Stimulated activated CD8-positive, alpha-beta memory T cell treated with anti-CD3 and anti-CD28 coated beads, Interleukin-2, amount 100 ng/mL, for 1 hour (primary cell): ENCODE data around the gene SLC39A6.
"Not testable (repeated sequence)": the region's sequence is repeated elsewhere in the genome, so short reads cannot be mapped to it uniquely, and the experiment has no call there.

ENCODE experiments used
- DNase-seq, 2 donors: peaks; one replicate each; pipeline ENCODE4 v3.0.0-alpha.2; 2020; ENCODE audit warnings: low read depth in 2 of 2

SLC39A6 gene

DNA sequence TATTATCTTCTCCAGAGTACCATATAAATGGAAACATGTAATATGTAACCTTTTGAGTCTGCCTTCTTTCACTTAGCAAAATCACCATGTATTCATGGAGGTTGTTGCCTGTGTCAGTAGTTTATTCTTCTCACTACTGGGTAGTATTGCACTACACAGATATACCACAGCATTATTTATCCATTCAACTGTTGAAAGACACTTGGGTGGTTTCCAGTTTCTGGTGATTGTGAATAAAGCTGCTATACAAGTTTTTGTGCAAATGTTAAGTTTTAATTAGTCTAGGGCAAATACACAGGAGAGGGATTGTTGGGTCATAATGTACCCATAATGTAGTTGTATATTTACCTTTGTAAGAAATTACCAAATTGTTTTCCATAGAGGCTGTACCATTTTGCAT lies 32.2 kb downstream of the SLC39A6 start:
- DNase-seq: no peak

DNA sequence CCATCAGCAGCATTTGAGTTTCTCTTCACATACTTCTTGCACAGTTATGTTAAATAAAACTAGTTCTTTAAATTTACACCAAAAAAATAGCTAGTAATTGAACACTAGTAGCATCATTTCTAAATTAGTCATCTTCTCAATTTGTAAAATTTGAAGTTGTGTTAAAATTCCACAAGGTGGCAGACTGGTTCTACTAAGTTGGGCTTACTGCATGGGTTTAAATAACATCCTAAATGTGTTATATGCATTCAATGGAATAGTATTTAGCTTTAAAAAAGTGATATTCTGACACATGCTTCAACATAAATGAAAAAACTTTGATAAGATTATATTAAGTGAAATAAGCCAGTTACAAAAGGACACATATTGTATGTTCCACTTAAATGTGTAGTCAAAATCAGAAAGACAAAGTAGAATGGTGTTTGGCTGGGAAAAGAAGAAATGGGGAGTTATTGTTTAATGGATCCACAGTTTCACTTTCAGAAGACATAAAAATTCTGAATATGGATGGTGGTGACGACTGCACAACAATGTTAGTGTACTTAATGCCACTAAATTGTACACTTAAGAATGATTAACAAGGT lies 33.1 kb downstream of the SLC39A6 start:
- DNase-seq: no peak

DNA sequence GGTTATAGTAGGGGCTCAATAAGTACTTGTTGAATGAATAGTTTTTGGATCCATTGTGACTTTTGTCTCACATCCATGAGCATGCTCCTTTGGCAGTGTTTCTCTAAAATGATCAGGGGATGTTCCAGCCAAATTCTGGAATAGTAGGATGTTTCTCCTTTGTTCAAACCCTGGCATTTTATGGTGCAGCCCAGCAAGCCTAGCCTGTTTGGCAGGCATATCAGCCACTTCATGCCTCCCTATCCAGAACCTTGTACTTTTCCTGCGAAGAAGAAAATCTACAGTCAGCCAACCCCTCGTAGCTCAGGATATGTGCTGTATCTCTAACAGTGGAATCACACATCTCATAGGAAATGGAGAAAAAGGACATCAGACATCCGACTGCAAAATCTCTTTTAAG lies 34.7 kb downstream of the SLC39A6 start:
- DNase-seq: no peak

DNA sequence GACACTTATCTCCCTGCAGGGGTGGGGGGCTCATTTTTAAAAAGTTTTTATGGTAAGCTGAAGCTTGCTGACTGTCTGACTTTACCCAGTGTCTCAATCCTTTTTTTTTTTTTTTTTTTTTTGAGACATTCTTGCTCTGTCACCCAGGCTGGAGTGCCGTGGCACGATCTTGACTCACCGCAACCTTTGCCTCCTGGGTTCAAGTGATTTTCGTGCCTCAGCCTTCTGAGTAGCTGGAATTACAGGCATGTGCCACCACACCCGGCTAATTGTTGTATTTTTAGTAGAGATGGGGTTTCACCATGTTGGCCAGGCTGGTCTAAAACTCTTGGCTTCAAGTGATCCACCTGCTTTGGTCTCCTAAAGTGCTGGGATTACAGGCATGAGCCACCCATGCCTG lies 37.0 kb downstream of the SLC39A6 start:
- DNase-seq: not testable (repeated sequence)

GRCh38 chr18:36089001-36089400 lies 40.1 kb downstream of the SLC39A6 start:
- DNase-seq: no peak

DNA sequence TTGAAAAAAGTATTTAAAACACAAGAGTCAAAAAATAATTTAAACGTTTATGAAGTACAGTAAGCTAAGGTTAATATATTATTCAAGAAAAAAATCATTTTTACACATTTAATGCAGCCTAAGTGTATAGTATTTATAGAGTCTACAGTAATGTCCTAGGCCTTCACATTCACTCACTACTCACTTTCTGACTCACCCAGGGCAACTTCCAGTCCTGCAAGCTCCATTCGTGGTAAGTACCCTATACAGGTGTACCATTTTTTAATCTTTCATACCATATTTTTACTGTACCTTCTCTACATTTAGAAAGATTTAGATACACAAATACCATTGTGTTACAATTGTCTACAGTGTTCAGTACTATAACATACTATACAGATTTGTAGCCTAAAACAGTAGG lies 40.9 kb downstream of the SLC39A6 start:
- no peak for DNase-seq

DNA sequence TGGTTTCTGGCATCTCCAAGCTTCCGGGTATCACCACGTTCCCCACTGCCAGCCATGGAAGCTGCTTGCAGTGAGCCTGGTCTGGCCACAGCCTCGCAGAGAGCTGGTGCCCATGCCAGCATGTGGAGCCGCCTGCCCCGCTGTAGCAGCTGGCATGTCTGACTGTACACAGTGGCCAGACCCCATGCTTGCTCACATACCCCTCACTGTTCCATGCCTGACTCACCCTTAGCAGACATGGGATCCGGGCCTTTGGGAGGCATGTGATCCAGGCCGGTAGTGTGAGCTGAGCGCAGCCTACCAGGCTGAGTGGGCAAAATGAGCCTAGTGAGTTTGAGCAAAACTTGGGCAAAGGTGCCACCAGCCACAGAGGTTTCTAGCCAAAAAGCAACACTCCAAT lies 43.0 kb downstream of the SLC39A6 start:
- no peak for DNase-seq

DNA sequence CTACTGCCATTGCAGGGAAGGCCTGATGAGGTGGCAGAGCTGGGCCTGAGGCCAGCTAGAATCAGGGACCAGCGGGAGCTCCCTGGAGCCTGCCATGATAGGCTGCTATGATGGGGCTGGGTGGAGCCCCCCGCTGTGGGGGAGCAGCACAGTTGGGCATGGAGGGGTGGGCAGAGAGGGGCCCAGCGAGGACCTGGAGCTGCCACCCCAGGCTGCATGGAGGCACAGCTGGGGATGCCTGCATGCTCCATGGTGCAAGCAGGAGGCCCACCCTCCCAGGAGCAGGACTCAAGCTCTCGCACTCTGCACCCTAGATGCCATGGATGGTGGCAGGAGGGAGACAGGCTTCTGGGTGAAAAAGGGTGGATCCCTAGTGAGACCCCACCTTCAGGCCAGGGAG lies 43.9 kb downstream of the SLC39A6 start:
- DNase-seq: no peak

DNA sequence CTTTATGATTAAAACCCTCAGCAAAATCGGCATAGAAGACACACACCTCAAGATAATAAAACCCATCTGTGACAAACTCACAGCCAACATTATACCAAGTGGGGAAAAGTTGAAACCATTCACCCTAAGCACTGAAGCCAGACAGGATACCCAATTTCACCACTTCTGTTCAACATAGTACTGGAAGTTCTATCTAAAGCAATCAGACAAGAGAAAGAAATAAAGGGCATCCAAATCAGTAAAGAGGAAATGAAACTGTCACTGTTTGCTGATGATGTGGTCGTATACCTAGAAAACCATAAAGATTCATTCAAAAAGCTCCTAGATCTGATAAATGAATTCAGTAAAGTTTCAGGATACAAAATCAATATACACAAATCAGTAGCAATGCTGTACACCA lies 45.4 kb downstream of the SLC39A6 start:
- no peak for DNase-seq

DNA sequence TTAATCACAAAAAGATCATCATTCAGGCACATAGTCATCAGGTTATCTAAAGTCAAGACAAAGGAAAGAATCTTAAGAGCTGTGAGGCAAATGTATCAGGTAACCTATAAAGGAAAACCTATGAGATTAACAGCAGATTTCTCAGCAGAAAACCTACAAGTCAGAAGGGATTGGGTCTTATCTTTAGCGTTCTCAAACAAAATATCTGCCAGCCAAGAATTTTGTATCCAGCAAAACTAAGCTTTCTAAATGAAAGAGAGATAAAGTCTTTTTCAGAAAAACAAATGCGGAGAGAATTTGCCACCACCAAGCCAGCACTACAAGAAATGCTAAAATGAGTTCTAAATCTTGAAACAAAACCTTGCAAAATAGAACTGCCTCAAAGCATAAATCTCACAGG lies 48.0 kb downstream of the SLC39A6 start:
- DNase-seq: not testable (repeated sequence)

- no peak for DNase-seq
These were observed 50.2 kb downstream of the SLC39A6 start for GRCh38 chr18:36078751-36079529.

GRCh38 chr18:36077764-36078163 lies 51.4 kb downstream of the SLC39A6 start:
- not testable (repeated sequence) for DNase-seq

GRCh38 chr18:36075862-36076587 lies 53.1 kb downstream of the SLC39A6 start:
- no peak for DNase-seq

DNA sequence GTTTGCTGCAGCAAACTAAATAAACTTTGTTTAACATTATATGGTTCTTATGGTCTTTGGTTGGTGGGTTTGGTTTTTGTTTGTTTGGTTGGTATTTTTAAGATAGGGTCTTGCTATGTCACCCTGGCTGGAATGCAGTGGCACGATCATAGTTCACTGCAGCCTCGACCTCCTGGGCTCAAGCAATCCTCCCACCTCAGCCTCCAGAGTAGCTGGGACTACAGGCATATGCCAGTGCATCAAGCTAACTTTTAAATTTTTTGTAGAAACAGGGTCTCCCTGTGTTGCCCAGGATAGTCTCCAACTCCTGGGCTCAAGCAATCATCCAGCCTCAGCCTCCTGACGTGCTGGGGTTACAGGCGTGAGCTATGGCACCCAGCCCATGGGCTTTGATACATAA lies 54.7 kb downstream of the SLC39A6 start:
- no peak for DNase-seq

- DNase-seq: no peak
These were observed 55.5 kb downstream of the SLC39A6 start for GRCh38 chr18:36073676-36074075.

GRCh38 chr18:36072406-36072805 lies 56.7 kb downstream of the SLC39A6 start:
- DNase-seq: not testable (repeated sequence)

DNA sequence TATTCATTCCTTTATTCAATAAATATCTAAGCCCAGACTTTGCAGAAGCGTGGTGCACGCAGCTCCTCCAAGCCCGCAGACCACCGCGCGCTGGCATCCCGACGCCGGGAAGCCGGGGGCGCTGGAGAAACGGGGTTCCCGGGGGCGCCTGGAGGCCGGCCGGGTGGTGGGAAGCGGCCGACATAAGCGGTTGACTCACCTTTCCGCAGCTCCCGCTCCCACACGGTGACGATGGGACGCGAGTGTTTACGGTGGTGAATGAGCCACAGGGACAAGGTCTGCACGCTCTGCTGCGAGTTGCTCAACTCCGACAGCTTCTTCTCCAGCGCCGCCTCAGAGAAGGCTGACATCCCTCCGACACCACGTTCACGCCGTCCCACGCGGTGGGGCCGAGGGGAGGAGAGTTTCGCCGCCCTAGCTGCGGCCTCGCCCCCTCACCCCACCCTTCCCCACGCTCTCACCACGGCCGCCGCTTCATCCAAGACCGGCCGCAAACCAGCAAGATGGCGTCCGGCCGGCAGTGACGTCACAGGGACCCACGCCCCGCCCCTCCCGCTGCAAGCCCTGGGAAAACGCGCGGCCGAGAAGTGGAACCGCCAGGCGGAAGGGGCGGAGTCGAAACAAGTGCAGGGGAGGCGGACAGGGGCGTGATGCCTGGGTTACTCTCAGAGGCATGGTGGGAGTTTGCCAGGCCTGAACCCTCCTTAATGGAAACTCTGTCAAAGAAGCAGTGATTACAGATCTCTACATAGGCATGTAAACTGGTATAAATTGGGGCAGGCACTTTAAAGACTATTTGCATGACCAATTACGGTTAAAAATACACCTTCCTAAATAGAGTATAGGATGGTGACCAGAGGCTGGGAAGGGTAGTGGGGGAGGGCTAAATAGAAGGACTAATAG lies 61.8 kb downstream of the SLC39A6 start, which contains the start of gene RPRD1A:
TSS of gene RPRD1A (minus strand) at position 505 of the 903 bp plus-strand sequence. CDS start at position 350, 155 bp downstream.
- DNase-seq: peak; percentile 95 to 96

DNA sequence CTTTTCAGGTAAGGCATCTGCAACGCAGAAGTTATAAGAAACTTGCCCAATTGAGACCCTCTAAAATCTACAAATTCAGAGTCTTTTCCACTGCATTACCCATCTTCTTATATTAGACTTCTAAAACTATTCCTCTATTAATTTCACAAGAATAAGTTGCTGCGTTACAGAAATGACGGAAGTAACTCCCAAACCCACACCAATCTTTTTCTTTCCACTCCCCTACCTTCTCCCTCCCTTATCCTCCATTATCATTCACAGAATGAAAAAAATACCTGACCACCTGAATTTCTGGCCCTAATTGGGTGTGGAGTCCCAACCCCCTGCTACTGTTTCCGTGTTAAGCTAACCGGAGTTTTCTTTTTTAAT lies 62.5 kb downstream of the SLC39A6 start:
- DNase-seq: no peak

DNA sequence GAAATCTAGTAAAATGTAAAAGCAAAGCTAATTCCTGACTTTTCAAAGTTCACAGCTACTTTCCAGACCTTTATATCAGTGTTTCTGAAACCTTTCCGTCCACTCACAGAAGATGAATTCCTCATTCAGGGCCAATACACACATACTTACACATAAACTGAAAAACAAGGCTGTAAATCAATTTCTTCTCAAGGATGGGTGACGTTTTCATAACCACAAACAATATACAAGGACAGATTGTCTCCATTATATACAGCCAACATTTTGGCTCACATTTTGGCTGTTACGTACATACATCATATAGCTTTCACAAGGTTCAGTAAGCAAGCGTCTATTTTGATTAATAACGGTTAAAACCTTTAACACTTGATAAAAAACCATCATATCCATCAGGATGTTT lies 63.1 kb downstream of the SLC39A6 start:
- DNase-seq: no peak

- not testable (repeated sequence) for DNase-seq
These were observed 64.4 kb downstream of the SLC39A6 start for GRCh38 chr18:36064809-36065079.

DNA sequence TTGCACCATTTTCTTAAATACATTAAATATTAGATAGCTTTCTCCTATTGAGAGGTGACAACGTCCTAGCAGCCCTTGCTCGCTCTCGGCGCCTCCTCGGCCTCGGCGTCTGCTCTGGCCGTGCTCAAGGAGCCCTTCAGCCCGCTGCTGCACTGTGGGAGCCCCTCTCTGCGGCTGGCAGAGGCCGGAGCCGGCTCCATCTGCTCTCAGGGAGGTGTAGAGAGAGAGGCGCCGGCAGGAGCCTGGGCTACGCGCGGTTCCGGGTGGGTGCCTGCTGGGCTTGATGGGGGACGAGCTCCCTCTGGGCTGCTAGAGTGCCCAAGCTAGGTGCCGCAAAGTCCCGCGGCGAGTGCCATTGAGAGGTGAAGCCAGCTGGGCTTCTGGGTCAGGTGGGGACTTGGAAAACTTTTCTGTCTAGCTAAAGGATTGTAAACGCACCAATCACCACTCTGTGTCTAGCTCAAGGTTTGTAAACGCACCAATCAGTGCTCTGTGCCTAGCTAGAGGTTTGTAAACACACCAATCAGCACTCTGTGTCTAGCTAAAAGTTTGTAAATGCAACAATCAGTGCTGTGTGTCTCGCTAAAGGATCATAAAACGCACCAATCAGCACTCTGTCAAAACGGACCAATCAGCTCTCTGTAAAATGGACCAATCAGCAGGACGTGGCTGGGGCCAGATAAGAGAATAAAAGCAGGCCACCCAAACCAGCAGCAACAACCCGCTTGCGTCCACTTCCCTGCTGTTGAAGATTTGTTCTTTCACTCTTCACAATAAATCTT lies 64.9 kb downstream of the SLC39A6 start:
- DNase-seq: no peak
